IMR-90 (cell line): ENCODE data around the gene SLC35F1. TPM values are rescaled to one million over a fixed set of nuclear protein-coding genes. Genes with fewer than 3 reads are reported as not detected.

Source experiments
- ATAC-seq: fragments of 200-7000 bp; cut with Tn5 transposase; 2 replicates; pipeline ENCODE4 v1.9.1; 2020; ENCODE audit warnings: low read depth, mild to moderate bottlenecking, moderate library complexity
- BruUV-seq: library from RNA; stranded (reverse); fragments of 400-500 nt; replicated peaks from 2 replicates; lab custom pipeline; 2021; lab: Mats Ljungman, UMichigan
- CTCF ChIA-PET: fragments of 300-600 bp; formaldehyde crosslinking; extraction: SDS; loops from one replicate; lab custom pipeline; 2021; ENCODE audit warnings: antibody characterized with exemption; lab: Yijun Ruan, JAX
- POLR2A ChIA-PET: fragments of 300-600 bp; sonication (Branson Sonifier 250); formaldehyde crosslinking; loops from one replicate; lab custom pipeline; 2022; ENCODE audit warnings: antibody characterized with exemption; ENCODE audit not compliant: unreplicated experiment; lab: Charles Lee
- DNase-seq: peaks from one replicate; pipeline ENCODE4 v3.0.0; 2013
- H2AFZ ChIP-seq: replicated peaks from 2 replicates; pipeline ENCODE3; 2013; ENCODE audit warnings: low read length, mild to moderate bottlenecking; ENCODE audit not compliant: poor library complexity
- H2AK5ac ChIP-seq: 2 replicates; pipeline ENCODE4 v1.6.1; 2013; ENCODE audit warnings: low read depth, low read length, inconsistent platforms
- H2AK9ac ChIP-seq: replicated peaks from 2 replicates; pipeline ENCODE3; 2013; ENCODE audit warnings: mild to moderate bottlenecking, low read depth, low read length, moderate library complexity; ENCODE audit not compliant: poor library complexity
- H2BK120ac ChIP-seq: 2 replicates; pipeline ENCODE4 v1.6.1; 2013; ENCODE audit warnings: low read depth, low read length, inconsistent platforms
- H2BK15ac ChIP-seq: 3 replicates; pipeline ENCODE4 v1.6.1; 2013; ENCODE audit warnings: low read depth, low read length, inconsistent platforms
- H2BK20ac ChIP-seq: 2 replicates; pipeline ENCODE4 v1.6.1; 2013; ENCODE audit warnings: low read depth, mild to moderate bottlenecking, inconsistent platforms, low read length, moderate library complexity
- H2BK5ac ChIP-seq: 2 replicates; pipeline ENCODE4 v1.6.1; 2013; ENCODE audit warnings: mild to moderate bottlenecking, low read depth, low read length, inconsistent platforms; ENCODE audit not compliant: poor library complexity, severe bottlenecking
- H3K14ac ChIP-seq: replicated peaks from 2 replicates; pipeline ENCODE4 v1.6.1; 2013; ENCODE audit warnings: low read depth, low read length, inconsistent platforms
- H3K18ac ChIP-seq: 2 replicates; pipeline ENCODE4 v1.6.1; 2013; ENCODE audit warnings: low read depth, low read length, control low read depth
- H3K23ac ChIP-seq: 2 replicates; pipeline ENCODE4 v1.6.1; 2013; ENCODE audit warnings: low read depth, low read length, inconsistent platforms
- H3K27ac ChIP-seq: 2 replicates; pipeline ENCODE4 v1.5.1; 2013; ENCODE audit warnings: mild to moderate bottlenecking, control low read depth, low read length; ENCODE audit not compliant: insufficient read depth
- H3K27me3 ChIP-seq: 2 replicates; pipeline ENCODE4 v1.6.1; 2013; ENCODE audit warnings: low read length; ENCODE audit not compliant: control insufficient read depth, insufficient read depth
- H3K36me3 ChIP-seq: 2 replicates; pipeline ENCODE4 v1.6.1; 2013; ENCODE audit warnings: low read length, mixed read lengths; ENCODE audit not compliant: control insufficient read depth, insufficient read depth
- H3K4ac ChIP-seq: 2 replicates; pipeline ENCODE4 v1.6.1; 2013; ENCODE audit warnings: low read depth, low read length, inconsistent platforms
- H3K4me1 ChIP-seq: 2 replicates; pipeline ENCODE4 v1.6.1; 2013; ENCODE audit warnings: low read length, mixed read lengths; ENCODE audit not compliant: control insufficient read depth, insufficient read depth
- H3K4me2 ChIP-seq: 2 replicates; pipeline ENCODE4 v1.6.1; 2013; ENCODE audit warnings: low read depth, mild to moderate bottlenecking, control low read depth, low read length, moderate library complexity
- H3K4me3 ChIP-seq: 2 replicates; pipeline ENCODE4 v1.5.1; 2013; ENCODE audit warnings: low read depth, mild to moderate bottlenecking, control low read depth, low read length, moderate library complexity; ENCODE audit not compliant: insufficient read depth
- H3K56ac ChIP-seq: 2 replicates; pipeline ENCODE4 v1.6.1; 2013; ENCODE audit warnings: low read length, inconsistent platforms; ENCODE audit not compliant: insufficient read depth; ENCODE audit errors: extremely low read depth
- H3K79me1 ChIP-seq, 2 experiments: 2 replicates each; pipeline ENCODE4 v1.6.1; 2013; ENCODE audit warnings: low read length in 2 of 2, inconsistent platforms in 1 of 2, low read depth in 1 of 2
- H3K9ac ChIP-seq: 2 replicates; pipeline ENCODE4 v1.6.1; 2013; ENCODE audit warnings: low read depth, low read length, control low read depth
- H3K9me1 ChIP-seq: 2 replicates; pipeline ENCODE4 v1.6.1; 2013; ENCODE audit warnings: low read length, inconsistent platforms; ENCODE audit not compliant: insufficient read depth
- H3K9me3 ChIP-seq: 2 replicates; pipeline ENCODE4 v1.6.1; 2013; ENCODE audit warnings: low read length; ENCODE audit not compliant: control insufficient read depth, insufficient read depth
- H4K20me1 ChIP-seq: 2 replicates; pipeline ENCODE4 v1.6.1; 2013; ENCODE audit warnings: low read length, inconsistent platforms; ENCODE audit not compliant: insufficient read depth
- H4K5ac ChIP-seq: 2 replicates; pipeline ENCODE4 v1.6.1; 2013; ENCODE audit warnings: mild to moderate bottlenecking, low read depth, low read length, control low read depth
- H4K8ac ChIP-seq, 2 experiments: 2 replicates each; pipeline ENCODE4 v1.6.1; 2013; ENCODE audit warnings: low read depth in 2 of 2, low read length in 2 of 2, control low read depth in 1 of 2, inconsistent platforms in 1 of 2
- H4K91ac ChIP-seq: 2 replicates; pipeline ENCODE4 v1.6.1; 2013; ENCODE audit warnings: low read depth, low read length, inconsistent platforms; ENCODE audit not compliant: insufficient read depth
- BHLHE40 ChIP-seq: fragments of 150-350 bp; IDR thresholded peaks from 2 replicates; pipeline ENCODE4 v1.6.1; 2016; ENCODE audit warnings: mild to moderate bottlenecking, low read depth, low read length
- CHD1 ChIP-seq: IDR thresholded peaks from 2 replicates; pipeline ENCODE4 v1.6.1; 2012; ENCODE audit warnings: low read depth, low read length, improper control_type of control experiment
- FOS ChIP-seq: fragments of 150-350 bp; IDR thresholded peaks from 2 replicates; pipeline ENCODE4 v1.6.1; 2016; ENCODE audit warnings: low read depth, low read length
- MAFK ChIP-seq: IDR thresholded peaks from 2 replicates; pipeline ENCODE4 v1.6.1; 2012; ENCODE audit warnings: low read depth, low read length, improper control_type of control experiment
- MXI1 ChIP-seq: IDR thresholded peaks from 2 replicates; pipeline ENCODE4 v1.6.1; 2012; ENCODE audit warnings: low read depth, mild to moderate bottlenecking, low read length, moderate library complexity, borderline replicate concordance
- POLR2A ChIP-seq: IDR thresholded peaks from 2 replicates; pipeline ENCODE4 v1.6.1; 2012; ENCODE audit warnings: mild to moderate bottlenecking, low read depth, low read length
- RAD21 ChIP-seq: IDR thresholded peaks from 2 replicates; pipeline ENCODE4 v1.6.1; 2012; ENCODE audit warnings: low read length, improper control_type of control experiment
- RCOR1 ChIP-seq: IDR thresholded peaks from 2 replicates; pipeline ENCODE4 v1.6.1; 2012; ENCODE audit warnings: mild to moderate bottlenecking, low read length, improper control_type of control experiment; ENCODE audit not compliant: insufficient replicate concordance
- RFX5 ChIP-seq: IDR thresholded peaks from 2 replicates; pipeline ENCODE4 v1.8.0; 2012; ENCODE audit warnings: low read depth, mild to moderate bottlenecking, low read length, moderate library complexity
- SMC3 ChIP-seq: fragments of 150-350 bp; IDR thresholded peaks from 2 replicates; pipeline ENCODE4 v1.6.1; 2016; ENCODE audit warnings: low read depth, mild to moderate bottlenecking, antibody characterized with exemption, low read length, moderate library complexity
- USF2 ChIP-seq: fragments of 150-350 bp; IDR thresholded peaks from 2 replicates; pipeline ENCODE4 v1.6.1; 2017; ENCODE audit warnings: mild to moderate bottlenecking, antibody characterized with exemption, low read length, low read depth
- WGBS, 2 experiments: methylation state at CpG; one replicate each; pipeline versions ENCODE4 v1.1.5 to v1.1.7; 2013; ENCODE audit warnings: missing lambda C conversion rate in 2 of 2; ENCODE audit not compliant: insufficient read length in 1 of 2; ENCODE audit errors: extremely low coverage in 2 of 2; 5-methylcytosine and 5-hydroxymethylcytosine counted together
- dilution Hi-C: fragments of 300-500 bp; cut with HindIII; formaldehyde crosslinking; loops from one replicate; pipeline ENCODE4 v1.14.3; 2018; ENCODE audit warnings: low sequenced_read_pairs; ENCODE audit not compliant: unreplicated experiment
- in situ Hi-C: fragments of 300-500 bp; cut with MboI; formaldehyde crosslinking; loops from 3 replicates; pipeline ENCODE4 v1.14.3; 2019; ENCODE audit warnings: low sequenced_read_pairs, inconsistent platforms, mixed read lengths
- intact Hi-C: fragments of 100-400 bp; cut with micrococcal nuclease; formaldehyde crosslinking; loops from 2 replicates; pipeline ENCODE4 v1.10.0; 2022
- polyA plus RNA-seq, 3 experiments: library from polyadenylated mRNA; depleted of rRNA; stranded (reverse); fragments of >200 nt; gene quantifications; 2 replicates each; pipeline ENCODE4 v1.2.3, GENCODE V29; 2012; ENCODE audit warnings: low replicate concordance in 1 of 3
- total RNA-seq: library from RNA; depleted of rRNA; stranded (reverse); fragments of >200 nt; gene quantifications from 2 replicates; pipeline ENCODE4 v1.2.3, GENCODE V29; 2012
- TF ChIP-seq, protein P1 (sequence below): conservative IDR thresholded peaks from 2 replicates; pipeline ENCODE4 v1.5.1; 2012; ENCODE audit warnings: mild to moderate bottlenecking, low read depth, low read length, improper control_type of control experiment

The SLC35F1 gene
- total and polyA plus RNA-seq, 2 of the 4 experiments (the other 2 are of a cell fraction): not detected

GRCh38 chr6:118206221-118206620 is 299.2 kb downstream of the SLC35F1 start:
- intact Hi-C loops: no loop called here
- CTCF ChIA-PET: no interaction called here
- dilution Hi-C loops: no loop called here
- no peaks in the 10 kb centered on the region for H4K20me1 ChIP-seq
- H3K56ac ChIP-seq: no peak overlapping the region
- ATAC-seq (no peak), DNase-seq (no peak)
- H3K4me3 ChIP-seq: no peak overlapping the region
- no peak overlapping the region for H2AK5ac ChIP-seq
- H4K91ac ChIP-seq: no peak overlapping the region
- no peak overlapping the region for H4K8ac ChIP-seq
- POLR2A ChIA-PET: no interaction called here
- H3K9me1 ChIP-seq: no peaks in the 10 kb centered on the region
- no peaks in the 10 kb centered on the region for H3K9me3 ChIP-seq
- no peak overlapping the region for H2BK5ac ChIP-seq
- H2AK9ac ChIP-seq: no peak overlapping the region
- in situ Hi-C loops: no loop called here
- BruUV-seq: no TSS peak
- no peak overlapping the region for H3K18ac ChIP-seq
- no peaks in the 10 kb centered on the region for H3K4me1 ChIP-seq
- H2BK15ac ChIP-seq: no peak overlapping the region
- no peak overlapping the region for H2AFZ ChIP-seq
- H3K4me2 ChIP-seq: no peak overlapping the region
- H3K9ac ChIP-seq: no peak overlapping the region
- H3K14ac ChIP-seq: no peak overlapping the region
- H3K36me3 ChIP-seq: no peaks in the 10 kb centered on the region
- H3K27ac ChIP-seq: no peak overlapping the region
- H2BK20ac ChIP-seq: no peak overlapping the region
- H2BK120ac ChIP-seq: no peak overlapping the region
- no peak overlapping the region for H4K5ac ChIP-seq
- H3K4ac ChIP-seq: no peak overlapping the region
- H3K27me3 ChIP-seq: no peaks in the 10 kb centered on the region
- TF ChIP-seq BHLHE40 (no peak), FOS (no peak), RFX5 (no peak), MAFK (no peak), CHD1 (no peak), SMC3 (no peak), POLR2A (no peak), RAD21 (no peak), RCOR1 (no peak), USF2 (no peak), MXI1 (no peak)
- TF ChIP-seq, protein P1, sequence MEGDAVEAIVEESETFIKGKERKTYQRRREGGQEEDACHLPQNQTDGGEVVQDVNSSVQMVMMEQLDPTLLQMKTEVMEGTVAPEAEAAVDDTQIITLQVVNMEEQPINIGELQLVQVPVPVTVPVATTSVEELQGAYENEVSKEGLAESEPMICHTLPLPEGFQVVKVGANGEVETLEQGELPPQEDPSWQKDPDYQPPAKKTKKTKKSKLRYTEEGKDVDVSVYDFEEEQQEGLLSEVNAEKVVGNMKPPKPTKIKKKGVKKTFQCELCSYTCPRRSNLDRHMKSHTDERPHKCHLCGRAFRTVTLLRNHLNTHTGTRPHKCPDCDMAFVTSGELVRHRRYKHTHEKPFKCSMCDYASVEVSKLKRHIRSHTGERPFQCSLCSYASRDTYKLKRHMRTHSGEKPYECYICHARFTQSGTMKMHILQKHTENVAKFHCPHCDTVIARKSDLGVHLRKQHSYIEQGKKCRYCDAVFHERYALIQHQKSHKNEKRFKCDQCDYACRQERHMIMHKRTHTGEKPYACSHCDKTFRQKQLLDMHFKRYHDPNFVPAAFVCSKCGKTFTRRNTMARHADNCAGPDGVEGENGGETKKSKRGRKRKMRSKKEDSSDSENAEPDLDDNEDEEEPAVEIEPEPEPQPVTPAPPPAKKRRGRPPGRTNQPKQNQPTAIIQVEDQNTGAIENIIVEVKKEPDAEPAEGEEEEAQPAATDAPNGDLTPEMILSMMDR: no peak
- no CpG with 5 or more reads among the region's 1 CpG for WGBS, 2 experiments
- H3K79me1 ChIP-seq: no peaks in the 10 kb centered on the region
- no peak overlapping the region for H3K23ac ChIP-seq
